CD14-positive monocyte (primary cell): Measurements from ENCODE around the gene PEMT. TPM values are rescaled to one million over a fixed set of nuclear protein-coding genes. Genes with fewer than 3 reads are reported as not detected.

ENCODE experiments used
- DNase-seq, 3 donors: peaks; one replicate each; pipeline ENCODE4 v3.0.0-alpha.2; 2011 to 2022
- H2AFZ ChIP-seq: 2 replicates; pipeline ENCODE4 v1.6.0; 2012; ENCODE audit warnings: mild to moderate bottlenecking, low read depth, low read length, inconsistent platforms; ENCODE audit not compliant: insufficient read depth, poor library complexity, severe bottlenecking
- H3K27ac ChIP-seq, 2 donors: 1 replicate in 1 of 2; 2 replicates in 1 of 2; pipeline ENCODE4 v1.5.1; 2012 to 2013; ENCODE audit warnings: low read length in 2 of 2, control low read depth in 1 of 2, inconsistent platforms in 1 of 2, low read depth in 1 of 2, mild to moderate bottlenecking in 1 of 2
- H3K27me3 ChIP-seq, 2 donors: one replicate each; pipeline versions ENCODE4 v1.6.0 to v1.6.1; 2011 to 2013; ENCODE audit warnings: low read length in 2 of 2; ENCODE audit not compliant: control insufficient read depth in 2 of 2, insufficient read depth in 2 of 2
- H3K36me3 ChIP-seq, 2 donors: replicated peaks in 1 of 2; 1 replicate in 1 of 2; 2 replicates in 1 of 2; pipeline versions ENCODE4 v1.5.1 to v1.6.1; 2012 to 2013; ENCODE audit warnings: low read length in 2 of 2, control low read depth in 1 of 2, inconsistent platforms in 1 of 2, mild to moderate bottlenecking in 1 of 2; ENCODE audit not compliant: insufficient read depth in 2 of 2, control insufficient read depth in 1 of 2
- H3K4me1 ChIP-seq, 2 donors: 1 replicate in 1 of 2; 2 replicates in 1 of 2; pipeline versions ENCODE4 v1.5.1 to v1.6.1; 2012 to 2013; ENCODE audit warnings: low read length in 2 of 2, control low read depth in 1 of 2, inconsistent platforms in 1 of 2, mild to moderate bottlenecking in 1 of 2, moderate library complexity in 1 of 2; ENCODE audit not compliant: insufficient read depth in 2 of 2, control insufficient read depth in 1 of 2
- H3K4me2 ChIP-seq: replicated peaks from 2 replicates; pipeline ENCODE3; 2012; ENCODE audit warnings: low read length, moderate library complexity, mild to moderate bottlenecking; ENCODE audit not compliant: poor library complexity, severe bottlenecking; ENCODE audit errors: extremely low read depth
- H3K4me3 ChIP-seq, 3 experiments: fragments of 200-600 bp in 1 of 3; sonication (generic) in 1 of 3; replicated peaks in 1 of 3; 1 replicate in 2 of 3; 2 replicates in 1 of 3; pipeline ENCODE4 v1.5.1; 2011 to 2013; ENCODE audit warnings: low read length in 3 of 3, mild to moderate bottlenecking in 3 of 3, control low read depth in 2 of 3, low read depth in 2 of 3, inconsistent platforms in 1 of 3, moderate library complexity in 1 of 3
- H3K79me2 ChIP-seq: 2 replicates; pipeline ENCODE4 v1.6.0; 2012; ENCODE audit warnings: mild to moderate bottlenecking, control low read depth, inconsistent platforms, low read length, moderate library complexity; ENCODE audit not compliant: insufficient read depth
- H3K9ac ChIP-seq: 2 replicates; pipeline ENCODE4 v1.6.0; 2017; ENCODE audit warnings: low read length, mild to moderate bottlenecking; ENCODE audit not compliant: insufficient read depth, poor library complexity, severe bottlenecking
- H3K9me3 ChIP-seq, 2 donors: replicated peaks in 1 of 2; 1 replicate in 1 of 2; 2 replicates in 1 of 2; pipeline versions ENCODE4 v1.5.1 to v1.6.1; 2012 to 2013; ENCODE audit warnings: low read length in 2 of 2, control low read depth in 1 of 2; ENCODE audit not compliant: control insufficient read depth in 1 of 2, insufficient read depth in 1 of 2
- H4K20me1 ChIP-seq: 2 replicates; pipeline ENCODE4 v1.6.0; 2012; ENCODE audit warnings: mild to moderate bottlenecking, low read length, control low read depth, moderate library complexity; ENCODE audit not compliant: insufficient read depth
- H3K27ac Mint-ChIP-seq, 7 donors: one replicate each; pipeline ENCODE4 v1.8.0; 2020; ENCODE audit warnings: mild to moderate bottlenecking in 7 of 7, mixed read lengths in 7 of 7, moderate library complexity in 6 of 7, inconsistent platforms in 2 of 7
- H3K27me3 Mint-ChIP-seq, 3 donors: one replicate each; pipeline ENCODE4 v1.8.0; 2021 to 2022; ENCODE audit warnings: low read depth in 3 of 3, mild to moderate bottlenecking in 3 of 3, mixed read lengths in 3 of 3, moderate library complexity in 3 of 3, inconsistent platforms in 1 of 3
- H3K36me3 Mint-ChIP-seq, 2 donors: one replicate each; pipeline ENCODE4 v1.8.0; 2020; ENCODE audit warnings: mixed read lengths in 2 of 2, inconsistent platforms in 1 of 2, mild to moderate bottlenecking in 1 of 2
- H3K4me1 Mint-ChIP-seq: one replicate; pipeline ENCODE4 v1.8.0; 2020; ENCODE audit warnings: mild to moderate bottlenecking, mixed read lengths
- H3K4me3 Mint-ChIP-seq, 2 donors: one replicate each; pipeline ENCODE4 v1.8.0; 2020; ENCODE audit warnings: mild to moderate bottlenecking in 2 of 2, mixed read lengths in 2 of 2, moderate library complexity in 1 of 2
- H3K9me3 Mint-ChIP-seq, 7 donors: one replicate each; pipeline ENCODE4 v1.8.0; 2020 to 2022; ENCODE audit warnings: mixed read lengths in 7 of 7, mild to moderate bottlenecking in 6 of 7, moderate library complexity in 6 of 7, inconsistent platforms in 2 of 7
- WGBS: methylation state at CpG from one replicate; pipeline ENCODE4 v1.1.5; 2013; ENCODE audit warnings: missing lambda C conversion rate; ENCODE audit not compliant: insufficient coverage; 5-methylcytosine and 5-hydroxymethylcytosine counted together
- intact Hi-C, 2 donors: fragments of 100-400 bp; cut with micrococcal nuclease; formaldehyde crosslinking; loops; one replicate each; pipeline versions ENCODE4 v1.15.0 to v1.15.1; 2023
- polyA plus RNA-seq, 3 donors: library from polyadenylated mRNA; depleted of rRNA in 1 of 3; unstranded in 2 of 3; stranded (reverse) in 1 of 3; fragments of 300-500 nt in 2 of 3; fragments of >200 nt in 1 of 3; fragmentation: Illumina TruSeq in 2 of 3; gene quantifications; 1 replicate in 2 of 3; 2 replicates in 1 of 3; pipeline ENCODE4 v1.2.3, GENCODE V29; 2012 to 2021
- TF ChIP-seq, protein P1 (sequence below): fragments of 200-600 bp; IDR thresholded peaks from one replicate; pipeline ENCODE4 v1.8.0; 2022; ENCODE audit warnings: antibody characterized with exemption, mild to moderate bottlenecking

The PEMT gene
- polyA plus RNA-seq, 3 donors, result 26.7 to 41.0 (median 38.4) TPM

- no peaks in the 10 kb centered on the region for H3K79me2 ChIP-seq
- no peak overlapping the region for H3K27ac Mint-ChIP-seq
- no peaks in the 10 kb centered on the region for H3K4me1 ChIP-seq
- H3K4me1 Mint-ChIP-seq, result peaks cover 1% of the 10 kb centered on the region
- 95% methylated on average over 3 of the region's 6 CpGs for WGBS
- no peak overlapping the region for H3K4me2 ChIP-seq
- no peaks in the 10 kb centered on the region for H4K20me1 ChIP-seq
- intact Hi-C loops, result no loop called here
- no peak for DNase-seq
- H3K27me3 ChIP-seq, result no peaks in the 10 kb centered on the region
- H3K27me3 Mint-ChIP-seq, result peaks cover 0 to 3% (median 0%) of the 10 kb centered on the region in 3 donors
- H3K9me3 ChIP-seq, result no peaks in the 10 kb centered on the region
- H3K27ac ChIP-seq, result no peak overlapping the region
- no peak overlapping the region for H2AFZ ChIP-seq
- H3K9ac ChIP-seq, result no peak overlapping the region
- peaks cover 3 to 4% of the 10 kb centered on the region in 2 donors for H3K36me3 ChIP-seq
- peaks cover 6 to 8% of the 10 kb centered on the region in 2 donors for H3K36me3 Mint-ChIP-seq
- TF ChIP-seq, protein P1, sequence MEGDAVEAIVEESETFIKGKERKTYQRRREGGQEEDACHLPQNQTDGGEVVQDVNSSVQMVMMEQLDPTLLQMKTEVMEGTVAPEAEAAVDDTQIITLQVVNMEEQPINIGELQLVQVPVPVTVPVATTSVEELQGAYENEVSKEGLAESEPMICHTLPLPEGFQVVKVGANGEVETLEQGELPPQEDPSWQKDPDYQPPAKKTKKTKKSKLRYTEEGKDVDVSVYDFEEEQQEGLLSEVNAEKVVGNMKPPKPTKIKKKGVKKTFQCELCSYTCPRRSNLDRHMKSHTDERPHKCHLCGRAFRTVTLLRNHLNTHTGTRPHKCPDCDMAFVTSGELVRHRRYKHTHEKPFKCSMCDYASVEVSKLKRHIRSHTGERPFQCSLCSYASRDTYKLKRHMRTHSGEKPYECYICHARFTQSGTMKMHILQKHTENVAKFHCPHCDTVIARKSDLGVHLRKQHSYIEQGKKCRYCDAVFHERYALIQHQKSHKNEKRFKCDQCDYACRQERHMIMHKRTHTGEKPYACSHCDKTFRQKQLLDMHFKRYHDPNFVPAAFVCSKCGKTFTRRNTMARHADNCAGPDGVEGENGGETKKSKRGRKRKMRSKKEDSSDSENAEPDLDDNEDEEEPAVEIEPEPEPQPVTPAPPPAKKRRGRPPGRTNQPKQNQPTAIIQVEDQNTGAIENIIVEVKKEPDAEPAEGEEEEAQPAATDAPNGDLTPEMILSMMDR, result no peak
- no peak overlapping the region for H3K4me3 ChIP-seq
- no peaks in the 10 kb centered on the region for H3K9me3 Mint-ChIP-seq
- H3K4me3 Mint-ChIP-seq, result no peak overlapping the region
Observed at GRCh38 chr17:17581509-17581908, 10.0 kb downstream of the PEMT start.

- DNase-seq, result no peak
- Histone ChIP-seq H4K20me1 (no peaks in the 10 kb centered on the region), H3K79me2 (no peaks in the 10 kb centered on the region), H3K4me2 (no peak overlapping the region), H2AFZ (no peak overlapping the region), H3K4me3 (no peak overlapping the region), H3K27ac (no peak overlapping the region), H3K27me3 (no peaks in the 10 kb centered on the region), H3K9me3 (no peaks in the 10 kb centered on the region), H3K9ac (no peak overlapping the region), H3K36me3 (peaks cover 3 to 8% of the 10 kb centered on the region in 2 donors), H3K4me1 (no peaks in the 10 kb centered on the region)
- H3K4me1 Mint-ChIP-seq, result peaks cover 1% of the 10 kb centered on the region
- H3K9me3 Mint-ChIP-seq, result no peaks in the 10 kb centered on the region
- H3K36me3 Mint-ChIP-seq, result peaks cover 12 to 13% of the 10 kb centered on the region in 2 donors
- 88% methylated on average over 5 of the region's 8 CpGs for WGBS
- TF ChIP-seq, protein P1, result no peak
- no peak overlapping the region for H3K4me3 Mint-ChIP-seq
- H3K27me3 Mint-ChIP-seq, result peaks cover 0 to 2% (median 0%) of the 10 kb centered on the region in 3 donors
- H3K27ac Mint-ChIP-seq, result peak overlapping the region in 1 of 7 donors; percentile 30
- intact Hi-C loops, result no loop called here
Observed at GRCh38 chr17:17580662-17581470, 10.6 kb downstream of the PEMT start.
